B cell (primary cell): Measurements from ENCODE around the gene MT1B. TPM values are rescaled to one million over a fixed set of nuclear protein-coding genes. Genes with fewer than 3 reads are reported as not detected.
"Not testable (repeated sequence)": the region's sequence is repeated elsewhere in the genome, so short reads cannot be mapped to it uniquely, and the experiment has no call there.

Experiments used
- ATAC-seq: fragments of 200-7000 bp; cut with Tn5 transposase; one replicate; pipeline ENCODE4 v1.10.0; 2021; ENCODE audit warnings: low read depth, mild to moderate bottlenecking, moderate number of reproducible peaks, moderate library complexity
- CTCF ChIA-PET: fragments of 350-600 bp; sonication (Branson Sonifier 250); formaldehyde crosslinking; loops from one replicate; lab custom pipeline; 2021; ENCODE audit warnings: antibody characterized with exemption, inconsistent platforms; lab: Charles Lee
- POLR2A ChIA-PET: fragments of 350-600 bp; sonication (Branson Sonifier 250); formaldehyde crosslinking; loops from one replicate; lab custom pipeline; 2021; ENCODE audit warnings: antibody characterized with exemption; lab: Charles Lee
- DNase-seq: peaks from one replicate; pipeline ENCODE4 v3.0.0; 2013
- H2AFZ ChIP-seq: 2 replicates; pipeline ENCODE4 v1.6.1; 2012; ENCODE audit warnings: mild to moderate bottlenecking, low read depth, low read length; ENCODE audit not compliant: insufficient read depth, poor library complexity, severe bottlenecking
- H3K27ac ChIP-seq, 2 donors: 1 replicate in 1 of 2; 2 replicates in 1 of 2; pipeline ENCODE4 v1.5.1; 2012 to 2013; ENCODE audit warnings: low read length in 2 of 2, mild to moderate bottlenecking in 2 of 2, moderate library complexity in 1 of 2
- H3K27me3 ChIP-seq, 4 experiments: fragments of 200-600 bp in 1 of 4; sonication (generic) in 1 of 4; replicated peaks in 1 of 4; 1 replicate in 2 of 4; 2 replicates in 2 of 4; pipeline versions ENCODE4 v1.6.1 to v1.7.0; 2013 to 2016; ENCODE audit warnings: low read length in 3 of 4, mild to moderate bottlenecking in 2 of 4, mixed read lengths in 1 of 4, moderate library complexity in 1 of 4; ENCODE audit not compliant: insufficient read depth in 4 of 4, control insufficient read depth in 3 of 4; ENCODE audit errors: control extremely low read depth in 1 of 4
- H3K36me3 ChIP-seq, 2 experiments: replicated peaks in 1 of 2; 1 replicate in 1 of 2; 2 replicates in 1 of 2; pipeline versions ENCODE4 v1.6.1 to v1.7.1; 2013; ENCODE audit warnings: low read length in 1 of 2; ENCODE audit not compliant: insufficient read depth in 2 of 2, control insufficient read depth in 1 of 2; ENCODE audit errors: control extremely low read depth in 1 of 2, extremely low read depth in 1 of 2
- H3K4me1 ChIP-seq, 2 donors: fragments of 200-600 bp in 1 of 2; sonication (generic) in 1 of 2; 1 replicate in 1 of 2; 2 replicates in 1 of 2; pipeline versions ENCODE4 v1.5.1 to v1.6.1; 2013 to 2017; ENCODE audit warnings: low read length in 2 of 2; ENCODE audit not compliant: control insufficient read depth in 2 of 2, insufficient read depth in 2 of 2
- H3K4me2 ChIP-seq: replicated peaks from 2 replicates; pipeline ENCODE3; 2012; ENCODE audit warnings: mild to moderate bottlenecking, low read depth, low read length; ENCODE audit not compliant: poor library complexity, severe bottlenecking
- H3K4me3 ChIP-seq, 5 experiments: fragments of 200-600 bp in 1 of 5; sonication (generic) in 1 of 5; 1 replicate in 3 of 5; 2 replicates in 2 of 5; pipeline versions ENCODE4 v1.5.1 to v1.7.0; 2011 to 2016; ENCODE audit warnings: low read length in 4 of 5, mild to moderate bottlenecking in 4 of 5, low read depth in 2 of 5, control low read depth in 1 of 5, moderate library complexity in 1 of 5; ENCODE audit not compliant: insufficient read depth in 1 of 5; ENCODE audit errors: control extremely low read depth in 1 of 5, extremely low read depth in 1 of 5
- H3K79me2 ChIP-seq: fragments of 200-600 bp; sonication (generic); one replicate; pipeline ENCODE4 v1.6.0; 2016; ENCODE audit warnings: low read length; ENCODE audit not compliant: control insufficient read depth, insufficient read depth
- H3K9ac ChIP-seq: fragments of 200-600 bp; sonication (generic); 2 replicates; pipeline ENCODE4 v1.6.1; 2017; ENCODE audit warnings: mild to moderate bottlenecking, low read length, moderate library complexity
- H3K9me3 ChIP-seq, 3 donors: one replicate each; pipeline versions ENCODE4 v1.6.1 to v1.7.1; 2013; ENCODE audit warnings: low read length in 2 of 3; ENCODE audit not compliant: control insufficient read depth in 2 of 3, insufficient read depth in 1 of 3; ENCODE audit errors: control extremely low read depth in 1 of 3
- H4K20me1 ChIP-seq: 2 replicates; pipeline ENCODE4 v1.6.0; 2012; ENCODE audit warnings: mild to moderate bottlenecking, low read length; ENCODE audit not compliant: insufficient read depth, control insufficient read depth, poor library complexity, severe bottlenecking
- H3K27ac Mint-ChIP-seq: one replicate; pipeline ENCODE4 v1.8.0; 2021; ENCODE audit warnings: mixed read lengths
- H3K27me3 Mint-ChIP-seq: one replicate; pipeline ENCODE4 v1.8.0; 2021; ENCODE audit warnings: mixed read lengths
- H3K4me1 Mint-ChIP-seq: one replicate; pipeline ENCODE4 v1.8.0; 2021; ENCODE audit warnings: mixed read lengths
- H3K4me3 Mint-ChIP-seq: one replicate; pipeline ENCODE4 v1.8.0; 2021; ENCODE audit warnings: mixed read lengths
- H3K9me3 Mint-ChIP-seq: one replicate; pipeline ENCODE4 v1.8.0; 2022; ENCODE audit warnings: mixed read lengths; ENCODE audit not compliant: insufficient read depth
- EZH2 ChIP-seq: IDR thresholded peaks from 2 replicates; pipeline ENCODE4 v1.6.1; 2012; ENCODE audit warnings: borderline replicate concordance, low read depth, mild to moderate bottlenecking, moderate library complexity, low read length; ENCODE audit not compliant: insufficient read depth, poor library complexity, severe bottlenecking
- WGBS: methylation state at CpG from one replicate; pipeline ENCODE4 v1.1.5; 2013; ENCODE audit warnings: missing lambda C conversion rate; ENCODE audit not compliant: insufficient coverage; 5-methylcytosine and 5-hydroxymethylcytosine counted together
- intact Hi-C: fragments of 100-400 bp; cut with micrococcal nuclease; formaldehyde crosslinking; loops from one replicate; pipeline ENCODE4 v1.10.0; 2022
- polyA plus RNA-seq: library from polyadenylated mRNA; depleted of rRNA; stranded (reverse); fragments of >200 nt; gene quantifications from 2 replicates; pipeline ENCODE4 v1.2.3, GENCODE V29; 2012
- total RNA-seq, 2 donors: library from RNA; stranded (reverse); fragments of 120-200 nt in 1 of 2; gene quantifications; 1 replicate in 1 of 2; 2 replicates in 1 of 2; pipeline versions ENCODE4 v1.2.3 to v1.2.4, GENCODE V29; 2013 to 2022
- TF ChIP-seq, protein P1 (sequence below): fragments of 200-600 bp; IDR thresholded peaks from one replicate; pipeline ENCODE4 v1.8.0; 2022; ENCODE audit warnings: antibody characterized with exemption, mild to moderate bottlenecking

MT1B gene
- total and polyA plus RNA-seq, 2 donors (not counting 1 experiment from before 2014, with no cell fraction given), result not detected

DNA sequence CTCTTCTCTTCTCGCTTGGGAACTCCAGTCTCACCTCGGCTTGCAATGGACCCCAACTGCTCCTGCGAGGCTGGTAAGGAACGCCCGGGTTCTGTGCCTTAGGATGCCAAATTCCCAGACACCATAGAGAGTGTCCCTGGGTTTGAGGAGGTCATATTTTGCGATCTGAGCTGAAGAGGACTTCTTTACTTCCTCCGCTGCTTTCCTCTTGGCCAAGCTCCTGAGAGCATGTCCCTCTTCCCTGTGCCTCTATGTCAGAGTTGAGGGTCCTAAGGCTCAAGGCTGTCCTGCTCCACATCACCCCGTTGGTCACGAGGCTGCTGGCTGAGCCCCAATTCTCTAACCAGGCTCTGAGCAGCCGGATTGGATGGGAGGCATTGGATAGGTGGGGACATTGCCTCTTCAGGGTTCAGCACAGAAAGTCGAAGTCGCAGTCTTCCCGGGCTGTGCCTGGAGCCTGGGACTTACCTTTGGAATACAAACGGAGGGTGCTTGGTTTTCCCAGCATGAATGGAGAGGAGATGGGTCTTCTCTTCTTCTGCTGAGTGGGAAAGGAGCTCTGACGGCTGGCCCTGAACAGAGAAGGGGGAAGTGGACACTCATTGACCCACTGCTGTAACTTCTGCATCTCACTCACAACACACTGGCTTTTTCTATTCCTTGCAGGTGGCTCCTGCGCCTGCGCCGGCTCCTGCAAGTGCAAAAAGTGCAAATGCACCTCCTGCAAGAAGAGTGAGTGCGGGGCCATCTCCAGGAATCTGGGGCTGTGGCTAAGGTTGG, 18.3 kb downstream of the MT1B start:
- peaks cover 0 to 68% (median 30%) of the 10 kb centered on the region in 4 experiments for H3K27me3 ChIP-seq
- H3K79me2 ChIP-seq, result no peaks in the 10 kb centered on the region
- Mint-ChIP-seq H3K4me3 (no peak overlapping the region), H3K4me1 (peaks cover 9% of the 10 kb centered on the region), H3K27me3 (peaks cover 85% of the 10 kb centered on the region), H3K9me3 (no peaks in the 10 kb centered on the region), H3K27ac (no peak overlapping the region)
- ATAC-seq, result no peak
- no peak overlapping the region for H3K4me2 ChIP-seq
- H3K27ac ChIP-seq, result no peak overlapping the region
- no peaks in the 10 kb centered on the region for H4K20me1 ChIP-seq
- H3K36me3 ChIP-seq, result no peaks in the 10 kb centered on the region
- intact Hi-C loops, result no loop called here
- no peak for DNase-seq
- ChIA-PET CTCF (no interaction called here), POLR2A (no interaction called here)
- no peak overlapping the region for H3K4me3 ChIP-seq
- no peak for TF ChIP-seq EZH2
- TF ChIP-seq, protein P1, sequence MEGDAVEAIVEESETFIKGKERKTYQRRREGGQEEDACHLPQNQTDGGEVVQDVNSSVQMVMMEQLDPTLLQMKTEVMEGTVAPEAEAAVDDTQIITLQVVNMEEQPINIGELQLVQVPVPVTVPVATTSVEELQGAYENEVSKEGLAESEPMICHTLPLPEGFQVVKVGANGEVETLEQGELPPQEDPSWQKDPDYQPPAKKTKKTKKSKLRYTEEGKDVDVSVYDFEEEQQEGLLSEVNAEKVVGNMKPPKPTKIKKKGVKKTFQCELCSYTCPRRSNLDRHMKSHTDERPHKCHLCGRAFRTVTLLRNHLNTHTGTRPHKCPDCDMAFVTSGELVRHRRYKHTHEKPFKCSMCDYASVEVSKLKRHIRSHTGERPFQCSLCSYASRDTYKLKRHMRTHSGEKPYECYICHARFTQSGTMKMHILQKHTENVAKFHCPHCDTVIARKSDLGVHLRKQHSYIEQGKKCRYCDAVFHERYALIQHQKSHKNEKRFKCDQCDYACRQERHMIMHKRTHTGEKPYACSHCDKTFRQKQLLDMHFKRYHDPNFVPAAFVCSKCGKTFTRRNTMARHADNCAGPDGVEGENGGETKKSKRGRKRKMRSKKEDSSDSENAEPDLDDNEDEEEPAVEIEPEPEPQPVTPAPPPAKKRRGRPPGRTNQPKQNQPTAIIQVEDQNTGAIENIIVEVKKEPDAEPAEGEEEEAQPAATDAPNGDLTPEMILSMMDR, result no peak
- H3K4me1 ChIP-seq, result peaks cover 6 to 7% of the 10 kb centered on the region in 2 donors
- H3K9ac ChIP-seq, result no peak overlapping the region
- no peak overlapping the region for H2AFZ ChIP-seq
- H3K9me3 ChIP-seq, result peaks cover 0 to 3% (median 0%) of the 10 kb centered on the region in 3 donors
- WGBS, result 13% methylated on average over 11 of the region's 19 CpGs

DNA sequence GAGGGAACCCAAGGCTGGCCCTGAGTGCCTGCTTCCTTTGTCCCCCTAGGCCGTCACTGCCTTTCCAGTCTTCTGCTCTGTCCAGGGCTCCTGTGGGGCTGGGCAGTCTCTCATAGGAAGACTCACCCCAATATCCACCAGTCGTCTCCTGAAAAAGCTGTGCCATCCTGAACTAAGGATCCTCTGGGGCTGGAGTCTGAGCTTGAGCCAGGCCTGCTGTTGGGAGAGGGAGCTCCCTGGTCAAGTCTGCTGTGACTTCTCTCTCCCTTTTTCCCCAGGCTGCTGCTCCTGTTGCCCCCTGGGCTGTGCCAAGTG, 18.9 kb downstream of the MT1B start:
- no peak overlapping the region for H2AFZ ChIP-seq
- H3K27ac ChIP-seq, result no peak overlapping the region
- intact Hi-C loops, result no loop called here
- TF ChIP-seq, protein P1, result no peak
- TF ChIP-seq EZH2, result no peak
- Mint-ChIP-seq H3K4me3 (no peak overlapping the region), H3K27ac (no peak overlapping the region), H3K9me3 (no peaks in the 10 kb centered on the region), H3K27me3 (peaks cover 85% of the 10 kb centered on the region), H3K4me1 (peaks cover 12% of the 10 kb centered on the region)
- ChIA-PET CTCF (no interaction called here), POLR2A (no interaction called here)
- no peaks in the 10 kb centered on the region for H3K36me3 ChIP-seq
- no peak overlapping the region for H3K4me3 ChIP-seq
- DNase-seq (no peak), ATAC-seq (no peak)
- H3K9me3 ChIP-seq, result peaks cover 0 to 3% (median 0%) of the 10 kb centered on the region in 3 donors
- H3K27me3 ChIP-seq, result peaks cover 0 to 67% (median 34%) of the 10 kb centered on the region in 4 experiments
- H3K4me2 ChIP-seq, result no peak overlapping the region
- no peaks in the 10 kb centered on the region for H3K79me2 ChIP-seq
- peaks cover 10% of the 10 kb centered on the region in 2 donors for H3K4me1 ChIP-seq
- 56% methylated on average over 1 of the region's 2 CpGs for WGBS
- no peak overlapping the region for H3K9ac ChIP-seq
- no peaks in the 10 kb centered on the region for H4K20me1 ChIP-seq

DNA sequence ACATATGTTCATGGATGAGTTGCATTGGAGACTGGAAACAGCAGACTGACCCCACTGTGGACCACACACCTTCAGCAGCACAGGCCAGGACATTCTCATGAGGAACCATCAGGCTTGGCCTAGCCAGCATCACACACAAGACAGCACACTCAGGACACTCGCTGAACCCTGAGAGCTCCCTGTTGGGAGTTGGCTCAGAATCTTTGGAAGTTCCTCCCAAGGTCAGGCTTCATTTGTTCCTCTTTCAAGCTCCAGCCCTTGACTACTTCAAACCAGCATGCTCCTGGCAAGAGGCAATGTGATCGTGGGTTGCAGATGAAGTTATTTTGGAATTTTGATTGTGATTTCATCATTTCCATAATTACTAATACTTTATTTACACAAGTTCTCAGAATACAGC, 20.0 kb downstream of the MT1B start:
- intact Hi-C loops, result not testable (repeated sequence)

More for the DNA sequence above, 20.0 kb downstream of the MT1B start:
- ATAC-seq, H2AFZ ChIP-seq, H3K27ac ChIP-seq, H3K4me3 Mint-ChIP-seq, DNase-seq, H3K9me3 ChIP-seq, H3K4me2 ChIP-seq, H3K36me3 ChIP-seq, H3K79me2 ChIP-seq, POLR2A ChIA-PET, H4K20me1 ChIP-seq, H3K9me3 Mint-ChIP-seq, H3K4me3 ChIP-seq, H3K9ac ChIP-seq, H3K27ac Mint-ChIP-seq: not testable (repeated sequence)
- Mint-ChIP-seq H3K27me3 (peaks cover 79% of the 10 kb centered on the region), H3K4me1 (peaks cover 15% of the 10 kb centered on the region)
- WGBS, result 100% methylated on average over 1 of the region's 2 CpGs
- H3K27me3 ChIP-seq, result peaks cover 0 to 70% (median 36%) of the 10 kb centered on the region in 4 experiments
- CTCF ChIA-PET, result interaction anchor here (2.4 kb wide), 1 partner anchor 30 kb away, joined by 19 read pairs; no protein-coding TSS in a partner anchor
- peaks cover 16 to 17% of the 10 kb centered on the region in 2 donors for H3K4me1 ChIP-seq
